ENCODE measurements around the gene BRD4. TPM values are rescaled to one million over a fixed set of nuclear protein-coding genes. Genes with fewer than 3 reads are reported as not detected.
A peak's percentile ranks its signal among the peaks of the same experiment; 100 is the strongest.

The BRD4 gene
- total RNA-seq, 1 donor from 2014 or later = 153 TPM

- TF ChIP-seq, protein P1, sequence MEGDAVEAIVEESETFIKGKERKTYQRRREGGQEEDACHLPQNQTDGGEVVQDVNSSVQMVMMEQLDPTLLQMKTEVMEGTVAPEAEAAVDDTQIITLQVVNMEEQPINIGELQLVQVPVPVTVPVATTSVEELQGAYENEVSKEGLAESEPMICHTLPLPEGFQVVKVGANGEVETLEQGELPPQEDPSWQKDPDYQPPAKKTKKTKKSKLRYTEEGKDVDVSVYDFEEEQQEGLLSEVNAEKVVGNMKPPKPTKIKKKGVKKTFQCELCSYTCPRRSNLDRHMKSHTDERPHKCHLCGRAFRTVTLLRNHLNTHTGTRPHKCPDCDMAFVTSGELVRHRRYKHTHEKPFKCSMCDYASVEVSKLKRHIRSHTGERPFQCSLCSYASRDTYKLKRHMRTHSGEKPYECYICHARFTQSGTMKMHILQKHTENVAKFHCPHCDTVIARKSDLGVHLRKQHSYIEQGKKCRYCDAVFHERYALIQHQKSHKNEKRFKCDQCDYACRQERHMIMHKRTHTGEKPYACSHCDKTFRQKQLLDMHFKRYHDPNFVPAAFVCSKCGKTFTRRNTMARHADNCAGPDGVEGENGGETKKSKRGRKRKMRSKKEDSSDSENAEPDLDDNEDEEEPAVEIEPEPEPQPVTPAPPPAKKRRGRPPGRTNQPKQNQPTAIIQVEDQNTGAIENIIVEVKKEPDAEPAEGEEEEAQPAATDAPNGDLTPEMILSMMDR (IDR thresholded peaks at IDR 0.05; ENCODE audit: unreplicated experiment) = no peak
- peak in 1 of 2 experiments; percentile 56 for DNase-seq (ENCODE audit: low spot score in 2 of 2, unreplicated experiment in 2 of 2)
- Mint-ChIP-seq H3K9me3 (no peaks in the 10 kb centered on the region), H3K4me3 (peak overlapping the region; percentile 98), H3K27me3 (ENCODE audit: low read depth) (no peaks in the 10 kb centered on the region), H3K27ac (peak overlapping the region; percentile 96), H3K4me1 (peaks cover 32% of the 10 kb centered on the region), H3K36me3 (no peaks in the 10 kb centered on the region)
Measured at GRCh38 chr19:15378534-15379082, 46.3 kb upstream of the BRD4 start.

DNA sequence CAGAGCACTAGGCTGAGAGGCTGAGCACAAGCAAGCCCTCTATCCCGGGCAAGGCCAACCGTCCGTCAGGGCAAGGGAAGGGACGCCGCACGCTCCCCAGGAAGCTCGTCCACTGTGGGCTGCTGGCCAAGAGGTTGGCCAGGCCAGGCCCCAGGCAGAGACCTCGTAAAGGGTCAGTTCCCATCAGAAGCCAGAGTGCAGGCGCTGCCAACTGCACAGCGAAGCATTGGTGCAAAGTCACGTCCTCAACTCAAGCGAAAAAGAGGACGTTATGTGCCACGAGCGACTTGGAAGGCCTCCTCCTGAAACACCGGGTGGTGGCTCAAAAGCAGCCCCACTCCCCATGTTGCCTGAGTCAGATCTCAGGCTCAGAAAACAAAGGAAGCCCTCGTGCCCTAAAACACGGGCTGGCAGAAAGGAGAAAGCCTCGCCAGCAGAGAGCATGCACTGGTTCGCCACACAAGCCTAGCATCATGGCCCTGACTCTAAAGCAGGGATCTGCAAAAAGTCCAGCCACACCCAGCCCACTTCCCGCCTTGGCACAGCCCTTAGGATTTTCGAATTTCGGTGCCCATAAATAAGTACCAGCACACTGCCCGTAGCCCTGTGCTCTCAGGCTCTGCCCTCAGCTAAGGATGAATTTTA is 42.6 kb upstream of the BRD4 start:
- peak overlapping the region; percentile 53 for H3K27ac Mint-ChIP-seq
- TF ChIP-seq, protein P1 (IDR thresholded peaks at IDR 0.05; ENCODE audit: unreplicated experiment) = no peak
- no peak overlapping the region for H3K4me3 Mint-ChIP-seq

GRCh38 chr19:15374105-15374651 is 41.8 kb upstream of the BRD4 start:
- TF ChIP-seq, protein P1 (IDR thresholded peaks at IDR 0.05; ENCODE audit: unreplicated experiment) = no peak
- H3K36me3 Mint-ChIP-seq = peaks cover 13% of the 10 kb centered on the region
- DNase-seq (ENCODE audit: low spot score in 2 of 2, unreplicated experiment in 2 of 2) = no peak
- no peaks in the 10 kb centered on the region for H3K9me3 Mint-ChIP-seq
- H3K27me3 Mint-ChIP-seq (ENCODE audit: low read depth) = no peaks in the 10 kb centered on the region
- no peak overlapping the region for H3K27ac Mint-ChIP-seq
- no peak overlapping the region for H3K4me3 Mint-ChIP-seq
- H3K4me1 Mint-ChIP-seq = peaks cover 18% of the 10 kb centered on the region

More for the DNA sequence above, 42.6 kb upstream of the BRD4 start:
- Mint-ChIP-seq H3K36me3 (peaks cover 13% of the 10 kb centered on the region), H3K9me3 (no peaks in the 10 kb centered on the region), H3K27me3 (ENCODE audit: low read depth) (no peaks in the 10 kb centered on the region), H3K4me1 (peaks cover 18% of the 10 kb centered on the region)
- no peak for DNase-seq (ENCODE audit: low spot score in 2 of 2, unreplicated experiment in 2 of 2)

DNA sequence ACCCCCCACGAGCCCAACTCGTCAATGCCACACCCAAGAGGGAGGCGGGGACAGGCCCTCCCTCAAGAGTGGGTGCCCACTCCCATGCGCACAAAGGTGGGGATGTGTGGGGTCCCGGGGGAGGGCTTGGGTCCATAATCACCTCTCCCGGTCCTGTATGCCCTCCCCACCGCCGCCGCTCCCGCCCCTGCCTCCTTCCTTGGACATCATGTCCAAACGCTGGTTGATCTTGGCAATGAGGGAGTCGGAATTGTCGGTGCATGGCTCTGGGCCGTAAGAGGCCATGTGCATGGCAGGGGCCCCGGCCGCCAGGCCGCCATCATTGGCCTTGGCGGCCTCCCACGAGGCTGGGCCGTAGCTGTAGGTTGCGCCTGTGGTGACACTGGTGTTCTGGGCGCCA is 41.3 kb upstream of the BRD4 start:
- Mint-ChIP-seq H3K27me3 (ENCODE audit: low read depth) (no peaks in the 10 kb centered on the region), H3K27ac (no peak overlapping the region), H3K9me3 (no peaks in the 10 kb centered on the region), H3K4me1 (peaks cover 18% of the 10 kb centered on the region), H3K4me3 (no peak overlapping the region), H3K36me3 (peaks cover 19% of the 10 kb centered on the region)
- TF ChIP-seq, protein P1 (IDR thresholded peaks at IDR 0.05; ENCODE audit: unreplicated experiment) = no peak
- no peak for DNase-seq (ENCODE audit: low spot score in 2 of 2, unreplicated experiment in 2 of 2)

GRCh38 chr19:15372891-15373301 is 40.6 kb upstream of the BRD4 start:
- H3K27ac Mint-ChIP-seq = no peak overlapping the region
- H3K27me3 Mint-ChIP-seq (ENCODE audit: low read depth) = no peaks in the 10 kb centered on the region
- H3K36me3 Mint-ChIP-seq = peaks cover 24% of the 10 kb centered on the region
- no peaks in the 10 kb centered on the region for H3K9me3 Mint-ChIP-seq
- DNase-seq (ENCODE audit: low spot score in 2 of 2, unreplicated experiment in 2 of 2) = no peak
- peaks cover 13% of the 10 kb centered on the region for H3K4me1 Mint-ChIP-seq
- H3K4me3 Mint-ChIP-seq = no peak overlapping the region
- TF ChIP-seq, protein P1 (IDR thresholded peaks at IDR 0.05; ENCODE audit: unreplicated experiment) = no peak
